H1 (cell line): Measurements from ENCODE around the gene TLL2. TPM values are rescaled to one million over a fixed set of nuclear protein-coding genes. Genes with fewer than 3 reads are reported as not detected.

ENCODE experiments used
- CTCF ChIA-PET: fragments of 300-600 bp; sonication (Branson Sonifier 250); formaldehyde crosslinking; loops from one replicate; lab custom pipeline; 2021; ENCODE audit not compliant: partially characterized antibody; lab: Charles Lee
- POLR2A ChIA-PET: fragments of 300-600 bp; sonication (Branson Sonifier 250); formaldehyde crosslinking; loops from one replicate; lab custom pipeline; 2021; ENCODE audit warnings: inconsistent platforms; ENCODE audit not compliant: partially characterized antibody; lab: Charles Lee
- DNase-seq, 2 experiments: peaks; one replicate each; pipeline versions ENCODE4 v3.0.0 to v3.0.0-alpha.2; 2010 to 2022; ENCODE audit warnings: low spot score in 2 of 2, low read depth in 1 of 2, mixed read lengths in 1 of 2
- FAIRE-seq: peaks from 2 replicates; lab custom pipeline; 2011; peaks lifted over from hg19 to GRCh38; lab: Jason Lieb, UNC
- H2AFZ ChIP-seq: 2 replicates; pipeline ENCODE4 v1.8.1; 2012; ENCODE audit warnings: low read length, inconsistent platforms
- H2AK5ac ChIP-seq: 2 replicates; pipeline ENCODE4 v1.6.1; 2013; ENCODE audit warnings: low read depth, low read length
- H2BK120ac ChIP-seq: replicated peaks from 2 replicates; pipeline ENCODE3; 2013; ENCODE audit warnings: low read depth, low read length, inconsistent platforms
- H2BK12ac ChIP-seq: 2 replicates; pipeline ENCODE4 v1.6.1; 2013; ENCODE audit warnings: low read depth, low read length
- H2BK15ac ChIP-seq: 2 replicates; pipeline ENCODE4 v1.6.1; 2013; ENCODE audit warnings: low read length
- H2BK20ac ChIP-seq: 2 replicates; pipeline ENCODE4 v1.6.1; 2013; ENCODE audit warnings: low read length
- H2BK5ac ChIP-seq: 2 replicates; pipeline ENCODE4 v1.6.1; 2013; ENCODE audit warnings: low read depth, low read length
- H3K14ac ChIP-seq: 2 replicates; pipeline ENCODE4 v1.6.1; 2013; ENCODE audit warnings: inconsistent platforms; ENCODE audit not compliant: insufficient read length
- H3K18ac ChIP-seq: 2 replicates; pipeline ENCODE4 v1.6.1; 2013; ENCODE audit warnings: low read length; ENCODE audit errors: extremely low read depth
- H3K23ac ChIP-seq: 2 replicates; pipeline ENCODE4 v1.6.1; 2013; ENCODE audit warnings: inconsistent platforms; ENCODE audit not compliant: insufficient read length
- H3K23me2 ChIP-seq: 2 replicates; pipeline ENCODE4 v1.6.1; 2013; ENCODE audit warnings: low read depth, low read length
- H3K27ac ChIP-seq: 2 replicates; pipeline ENCODE4 v1.6.1; 2011; ENCODE audit warnings: low read depth, low read length, inconsistent platforms
- H3K27me3 ChIP-seq, 4 experiments: replicated peaks in 1 of 4; 1 replicate in 1 of 4; 2 replicates in 3 of 4; pipeline versions ENCODE4 v1.6.1 to v1.8.1; 2011 to 2013; ENCODE audit warnings: low read length in 3 of 4, mild to moderate bottlenecking in 3 of 4, inconsistent platforms in 2 of 4, mixed read lengths in 2 of 4, moderate library complexity in 1 of 4; ENCODE audit not compliant: control insufficient read depth in 3 of 4, insufficient read depth in 3 of 4; ENCODE audit errors: extremely low read depth in 1 of 4
- H3K36me3 ChIP-seq, 4 experiments: 2 replicates each; pipeline versions ENCODE4 v1.6.1 to v1.8.1; 2011 to 2013; ENCODE audit warnings: mild to moderate bottlenecking in 4 of 4, low read length in 3 of 4, moderate library complexity in 2 of 4, control low read depth in 1 of 4, inconsistent platforms in 1 of 4; ENCODE audit not compliant: insufficient read depth in 4 of 4, control insufficient read depth in 2 of 4
- H3K4ac ChIP-seq: replicated peaks from 2 replicates; pipeline ENCODE3; 2013; ENCODE audit warnings: low read length, low read depth, mixed read lengths, inconsistent platforms; ENCODE audit not compliant: insufficient read length
- H3K4me1 ChIP-seq, 4 experiments: replicated peaks in 1 of 4; 1 replicate in 1 of 4; 2 replicates in 3 of 4; pipeline versions ENCODE4 v1.6.1 to v1.8.1; 2011 to 2013; ENCODE audit warnings: low read length in 3 of 4, inconsistent platforms in 2 of 4, mixed read lengths in 1 of 4; ENCODE audit not compliant: insufficient read depth in 4 of 4, control insufficient read depth in 3 of 4
- H3K4me2 ChIP-seq, 2 experiments: 2 replicates each; pipeline versions ENCODE4 v1.6.1 to v1.8.1; 2011 to 2013; ENCODE audit warnings: low read depth in 2 of 2, low read length in 2 of 2, control low read depth in 1 of 2, inconsistent platforms in 1 of 2, mild to moderate bottlenecking in 1 of 2; ENCODE audit not compliant: insufficient read depth in 1 of 2
- H3K4me3 ChIP-seq, 4 experiments: fragments of 200-600, 300-600 bp in 1 of 4; sonication (generic), shearing (Covaris generic), sonication (Bioruptor Twin) in 1 of 4; 2 replicates each; pipeline versions ENCODE4 v1.5.1 to v1.8.1; 2011 to 2016; ENCODE audit warnings: low read length in 4 of 4, low read depth in 3 of 4, control low read depth in 2 of 4, inconsistent platforms in 2 of 4, mild to moderate bottlenecking in 2 of 4, mixed read lengths in 1 of 4, moderate library complexity in 1 of 4; ENCODE audit not compliant: insufficient read depth in 2 of 4; ENCODE audit errors: extremely low read depth in 1 of 4
- H3K56ac ChIP-seq: replicated peaks from 2 replicates; pipeline ENCODE3; 2013; ENCODE audit warnings: low read depth, mild to moderate bottlenecking, mixed read lengths, low read length, inconsistent platforms; ENCODE audit not compliant: insufficient read length
- H3K79me1 ChIP-seq: 2 replicates; pipeline ENCODE4 v1.6.1; 2013; ENCODE audit warnings: low read depth, low read length, control low read depth
- H3K79me2 ChIP-seq, 2 experiments: 2 replicates each; pipeline versions ENCODE4 v1.6.1 to v1.8.1; 2012 to 2013; ENCODE audit warnings: low read length in 2 of 2, mild to moderate bottlenecking in 2 of 2, inconsistent platforms in 1 of 2; ENCODE audit not compliant: insufficient read depth in 2 of 2, control insufficient read depth in 1 of 2
- H3K9ac ChIP-seq, 4 experiments: replicated peaks in 1 of 4; 1 replicate in 1 of 4; 2 replicates in 3 of 4; pipeline versions ENCODE4 v1.6.1 to v1.8.1; 2011 to 2013; ENCODE audit warnings: low read depth in 3 of 4, low read length in 3 of 4, control low read depth in 2 of 4, mild to moderate bottlenecking in 2 of 4, moderate library complexity in 2 of 4, inconsistent platforms in 1 of 4; ENCODE audit errors: extremely low read depth in 1 of 4
- H3K9me3 ChIP-seq, 2 experiments: 2 replicates each; pipeline versions ENCODE4 v1.6.1 to v1.8.1; 2012 to 2013; ENCODE audit warnings: mild to moderate bottlenecking in 2 of 2, moderate library complexity in 2 of 2, control low read depth in 1 of 2, inconsistent platforms in 1 of 2, low read depth in 1 of 2, low read length in 1 of 2, mixed read lengths in 1 of 2; ENCODE audit not compliant: insufficient read depth in 2 of 2
- H4K20me1 ChIP-seq, 2 experiments: replicated peaks in 1 of 2; 2 replicates each; pipeline versions ENCODE3 to v1.8.1; 2011 to 2013; ENCODE audit warnings: inconsistent platforms in 2 of 2, low read length in 2 of 2, mild to moderate bottlenecking in 1 of 2; ENCODE audit not compliant: insufficient read depth in 2 of 2, control insufficient read depth in 1 of 2
- H4K5ac ChIP-seq: 2 replicates; pipeline ENCODE4 v1.6.1; 2013; ENCODE audit warnings: low read length, low read depth, mixed read lengths, inconsistent platforms; ENCODE audit not compliant: insufficient read length
- H4K8ac ChIP-seq: 2 replicates; pipeline ENCODE4 v1.8.0; 2013; ENCODE audit warnings: mild to moderate bottlenecking, moderate library complexity, low read length, inconsistent platforms; ENCODE audit not compliant: insufficient read depth; ENCODE audit errors: extremely low read depth
- H4K91ac ChIP-seq: replicated peaks from 2 replicates; pipeline ENCODE3; 2013; ENCODE audit warnings: low read length, mixed read lengths, inconsistent platforms; ENCODE audit not compliant: insufficient read length
- MAFK ChIP-seq: IDR thresholded peaks from 2 replicates; pipeline ENCODE4 v1.6.1; 2012; ENCODE audit warnings: low read depth, mild to moderate bottlenecking, improper control_type of control experiment, low read length
- SIN3A ChIP-seq, 2 experiments: IDR thresholded peaks in 1 of 2; conservative IDR thresholded peaks in 1 of 2; 2 replicates each; pipeline ENCODE4 v1.6.1; 2011 to 2012; ENCODE audit warnings: low read length in 2 of 2, improper control_type of control experiment in 1 of 2, low read depth in 1 of 2, mild to moderate bottlenecking in 1 of 2
- WGBS, 2 experiments: shearing (Covaris generic) in 1 of 2; methylation state at CpG; one replicate each; pipeline versions ENCODE4 v1.1.6 to v1.1.7; 2013 to 2015; ENCODE audit warnings: low lambda C conversion rate in 2 of 2, mixed read lengths in 2 of 2, inconsistent platforms in 1 of 2, low coverage in 1 of 2, missing lambda C conversion rate in 1 of 2; ENCODE audit not compliant: insufficient replicate concordance in 2 of 2, insufficient coverage in 1 of 2, insufficient read length in 1 of 2; ENCODE audit errors: extremely low coverage in 1 of 2, missing lambda C conversion rate in 1 of 2; 5-methylcytosine and 5-hydroxymethylcytosine counted together
- polyA plus RNA-seq, 7 experiments: library from polyadenylated mRNA; depleted of rRNA in 3 of 7; stranded (reverse) in 5 of 7; unstranded in 2 of 7; fragments of >200 nt in 5 of 7; fragments of 200-250 nt in 2 of 7; gene quantifications; 1 replicate in 5 of 7; 2 replicates in 1 of 7; 4 replicates in 1 of 7; pipeline versions ENCODE4 v1.2.1 to v1.2.3, GENCODE V29; 2011 to 2013; ENCODE audit warnings: missing spikeins in 2 of 7, mixed read lengths in 2 of 7
- total RNA-seq: library from RNA; stranded (reverse); fragmentation: NEBNext Ultra II Directional; extraction: Animal tissue kit (Norgen Biotek cat#: 25700); gene quantifications from 2 replicates; pipeline ENCODE4 v1.2.1, GENCODE V29; 2021

TLL2 gene
- total and polyA plus RNA-seq, 2 of the 8 experiments (the other 6 are each of a cell fraction or from before 2014, with no cell fraction given), result 2.4 to 3.2 TPM

GRCh38 chr10:96415891-96416554 is 97.7 kb downstream of the TLL2 start:
- Histone ChIP-seq H4K8ac (no peak overlapping the region), H4K91ac (no peak overlapping the region), H3K9ac (no peak overlapping the region), H3K23ac (no peak overlapping the region), H4K5ac (no peak overlapping the region), H3K79me1 (no peaks in the 10 kb centered on the region), H3K4me3 (no peak overlapping the region), H3K9me3 (no peaks in the 10 kb centered on the region), H2AK5ac (no peak overlapping the region), H3K4me2 (no peak overlapping the region), H2BK20ac (no peak overlapping the region), H3K79me2 (no peaks in the 10 kb centered on the region), H3K27me3 (no peaks in the 10 kb centered on the region), H3K23me2 (no peaks in the 10 kb centered on the region), H3K4ac (no peak overlapping the region), H2AFZ (no peak overlapping the region), H2BK120ac (no peak overlapping the region), H2BK12ac (no peak overlapping the region), H2BK15ac (0 out of 2 replicates have a peak overlapping the region, but pooled peaks have one; percentile 36), H3K36me3 (no peaks in the 10 kb centered on the region)
- CTCF ChIA-PET, result interaction anchor here (0.7 to 9.3 kb wide), 16 partner anchors 16 to 657 kb away, joined by 3 to 60 read pairs (median 4); partner anchors contain the start of gene TLL2
- no peak for FAIRE-seq
- TF ChIP-seq SIN3A (conservative IDR thresholded peaks at IDR 0.05 in 1 of 2, IDR thresholded peaks at IDR 0.05 in 1 of 2; ENCODE audit: low read depth in 1 of 2, low read length in 2 of 2) (no peak), MAFK (peak; percentile 36; the same call in 1 of the 2 replicates)
- TF ChIP-seq, all 59 proteins: peak for 1
- Histone ChIP-seq H3K14ac (no peak overlapping the region), H3K27ac (no peak overlapping the region), H3K56ac (no peak overlapping the region), H4K20me1 (no peaks in the 10 kb centered on the region), H3K18ac (no peak overlapping the region), H2BK5ac (no peak overlapping the region), H3K4me1 (no peaks in the 10 kb centered on the region)
- peak in 1 of 2 experiments; percentile 26 for DNase-seq
- WGBS, 2 experiments, result 89% methylated on average over 5 of the region's 5 CpGs; no CpG with 5 or more reads in 1 of the 2 experiments
- POLR2A ChIA-PET, result no interaction called here
